ENCODE results near the gene RALGDS.

The RALGDS gene

DNA sequence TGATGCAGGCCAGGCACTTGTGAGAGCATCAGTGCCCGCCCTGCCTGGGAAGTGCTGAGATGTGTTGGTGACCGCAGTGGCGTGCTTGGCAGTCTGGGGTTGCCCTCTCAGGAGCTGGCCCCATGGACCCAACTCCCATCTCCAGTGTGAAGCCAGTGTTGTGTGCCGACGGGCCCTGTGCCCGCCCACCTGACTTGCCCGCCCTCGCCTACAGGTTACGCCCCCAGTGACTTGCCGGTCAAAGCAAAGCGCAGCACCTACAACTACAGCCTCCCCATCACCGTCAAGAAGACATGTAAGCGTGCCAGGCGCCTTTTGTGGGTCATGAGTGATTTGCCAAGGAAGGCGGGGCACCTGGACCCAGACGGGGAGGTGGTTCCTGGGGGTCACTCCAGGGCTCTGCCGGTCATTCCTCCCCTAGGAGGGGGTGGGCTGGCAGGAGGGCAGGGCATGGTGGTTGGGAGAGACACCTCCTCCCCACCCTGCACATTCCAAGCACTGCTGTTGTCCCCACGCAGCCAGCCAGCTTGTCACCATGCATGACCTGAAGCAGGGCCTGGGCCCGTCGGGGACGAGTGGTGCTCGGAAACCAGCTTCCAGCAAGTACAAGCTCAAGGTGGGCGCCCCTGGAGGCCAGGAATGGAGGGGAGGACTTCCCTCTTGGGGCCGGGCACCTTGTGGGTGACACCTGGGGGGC lies 66.7 kb downstream of the RALGDS start:
- no peak for DNase-seq (ENCODE audit: low read depth in 2 of 2)

DNA sequence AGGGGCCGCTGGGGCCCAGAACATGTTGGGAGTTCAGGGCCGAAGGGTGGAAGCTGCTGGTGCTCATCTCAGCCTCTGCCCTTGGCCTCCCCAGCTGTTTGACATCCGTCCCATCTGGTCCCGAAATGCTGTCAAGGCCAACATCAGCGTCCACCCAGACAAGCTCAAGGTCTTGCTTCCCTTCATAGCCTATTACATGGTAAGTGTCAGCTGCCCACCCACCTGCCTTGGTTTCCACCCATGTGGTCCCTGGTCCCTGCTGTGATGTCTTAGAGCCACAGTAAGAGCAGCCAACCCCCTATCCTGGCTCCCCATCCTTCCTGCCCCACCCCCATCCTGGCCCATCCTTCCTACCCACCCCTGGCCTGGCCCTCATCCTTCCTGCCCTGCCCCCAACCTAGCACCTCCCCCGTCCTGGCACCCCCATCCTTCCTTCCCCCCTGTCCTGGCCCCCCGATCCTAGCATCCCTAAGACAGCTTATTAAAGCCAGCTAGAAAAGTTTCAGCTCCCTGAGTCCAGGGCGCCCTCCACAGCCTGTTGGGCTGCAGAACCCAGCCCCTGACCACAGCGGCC lies 69.0 kb downstream of the RALGDS start:
- no peak for DNase-seq (ENCODE audit: low read depth in 2 of 2)

DNA sequence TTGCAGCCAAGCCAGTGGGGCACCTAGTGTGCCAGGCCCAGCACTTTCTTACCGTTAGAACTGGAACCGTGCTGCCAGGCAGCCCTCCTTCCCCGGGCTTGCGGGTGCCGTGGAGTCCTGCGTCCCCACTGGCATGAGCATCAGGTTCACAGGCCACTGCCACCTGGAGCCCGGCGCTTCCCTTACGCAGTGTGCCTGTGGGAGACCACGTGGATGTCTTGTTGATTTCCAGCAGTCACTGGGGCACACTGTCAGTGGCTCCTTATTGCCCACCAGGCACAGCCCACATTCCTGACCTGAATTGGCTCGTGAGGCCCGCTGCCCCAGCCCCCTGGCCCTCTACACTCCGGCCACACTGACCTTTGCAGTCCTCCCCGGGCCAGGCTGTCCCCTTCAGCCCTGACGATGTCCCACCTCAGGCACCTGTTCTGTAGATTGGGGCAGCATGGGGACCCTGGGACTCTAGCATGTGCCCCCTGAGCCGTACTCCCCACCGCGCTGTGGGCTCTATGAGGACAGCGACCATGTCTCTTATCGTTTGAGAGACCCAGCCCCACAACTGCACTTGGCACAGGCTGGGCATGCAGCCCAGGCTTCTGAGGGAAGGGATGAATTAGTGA lies 69.6 kb downstream of the RALGDS start:
- DNase-seq (ENCODE audit: low read depth in 2 of 2), result no peak

DNA sequence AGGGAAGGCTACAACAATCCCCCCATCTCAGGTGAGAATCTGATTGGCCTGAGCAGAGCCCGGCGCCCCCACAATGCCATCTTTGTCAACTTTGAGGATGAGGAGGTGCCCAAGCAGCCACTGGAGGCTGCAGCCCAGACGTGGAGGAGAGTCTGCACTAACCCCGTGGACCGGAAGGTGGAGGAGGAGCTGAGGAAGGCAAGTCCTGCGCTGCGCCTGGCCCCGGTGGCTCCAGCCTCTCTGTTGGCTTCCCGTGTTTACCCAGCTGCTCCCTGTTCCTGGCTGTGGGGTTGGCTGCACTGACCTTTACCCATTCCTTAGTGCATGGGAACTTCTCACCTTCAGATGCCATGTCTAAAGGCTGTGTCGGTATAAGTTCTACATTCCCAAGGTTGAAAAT lies 70.3 kb downstream of the RALGDS start:
- no peak for DNase-seq (ENCODE audit: low read depth in 2 of 2)

DNA sequence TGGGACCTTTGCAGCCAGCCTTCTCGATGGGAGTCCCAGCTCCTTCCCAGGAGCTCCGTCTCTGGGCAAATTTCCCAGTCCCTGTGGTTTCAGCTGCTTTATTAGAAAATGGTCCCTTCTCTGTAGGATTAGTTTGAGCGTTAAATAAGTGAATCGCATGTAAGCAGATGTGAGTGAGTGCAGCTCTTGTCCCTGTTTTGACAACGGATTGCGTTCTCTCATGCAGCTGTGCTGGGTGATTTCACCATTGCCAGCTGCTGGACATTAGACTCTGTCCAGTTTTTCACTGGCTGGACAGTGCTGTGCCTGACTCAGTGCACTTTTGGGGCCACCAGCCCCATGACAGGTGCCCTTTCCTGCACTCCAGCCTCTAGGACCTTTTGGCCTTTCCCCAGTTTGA lies 70.9 kb downstream of the RALGDS start:
- DNase-seq (ENCODE audit: low read depth in 2 of 2), result no peak

DNA sequence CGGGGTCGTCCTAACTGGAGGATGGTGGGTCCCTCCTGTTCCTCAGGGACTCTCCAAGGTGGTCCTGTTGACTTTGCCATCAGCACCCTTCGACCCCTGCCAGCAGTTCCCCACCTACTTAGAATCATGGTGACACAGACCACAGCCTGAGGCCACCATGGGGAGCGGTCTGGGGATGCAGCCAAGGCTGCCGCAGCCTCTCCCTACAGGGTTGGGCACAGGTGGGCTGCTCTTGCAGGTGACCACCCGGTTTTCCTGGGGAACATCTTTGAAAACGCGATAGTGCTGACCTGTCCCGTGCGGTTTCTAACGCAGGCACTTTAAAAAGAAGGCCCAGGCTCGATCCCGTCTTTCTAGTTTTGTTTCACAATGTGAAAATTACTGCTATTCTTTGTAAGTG lies 72.0 kb downstream of the RALGDS start:
- no peak for DNase-seq (ENCODE audit: low read depth in 2 of 2)

DNA sequence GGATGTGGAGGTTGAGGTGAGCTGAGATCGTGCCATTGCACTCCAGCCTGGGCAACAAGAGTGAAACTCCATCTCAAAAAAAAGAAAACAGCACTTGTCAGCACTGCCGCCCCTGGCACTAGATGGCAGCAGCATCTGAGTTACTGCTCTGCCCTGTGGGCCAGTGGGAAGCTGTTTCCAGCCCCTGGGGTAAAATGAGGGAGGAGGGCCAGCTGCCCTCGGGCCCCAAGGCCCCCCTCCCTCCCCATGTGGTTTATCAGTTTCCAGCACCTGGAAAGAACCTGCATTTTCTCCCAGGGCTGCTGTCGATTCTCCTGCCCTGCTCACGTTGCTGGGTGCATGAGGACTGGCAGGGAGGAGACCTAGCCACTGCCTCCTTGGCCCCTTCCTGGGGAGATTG lies 72.4 kb downstream of the RALGDS start:
- no peak for DNase-seq (ENCODE audit: low read depth in 2 of 2)

Data from stimulated activated CD8-positive, alpha-beta memory T cell treated with anti-CD3 and anti-CD28 coated beads, Interleukin-7, amount 100 ng/mL, for 4 hours (primary cell).